ENCODE measurements around the gene GPATCH1.

DNA sequence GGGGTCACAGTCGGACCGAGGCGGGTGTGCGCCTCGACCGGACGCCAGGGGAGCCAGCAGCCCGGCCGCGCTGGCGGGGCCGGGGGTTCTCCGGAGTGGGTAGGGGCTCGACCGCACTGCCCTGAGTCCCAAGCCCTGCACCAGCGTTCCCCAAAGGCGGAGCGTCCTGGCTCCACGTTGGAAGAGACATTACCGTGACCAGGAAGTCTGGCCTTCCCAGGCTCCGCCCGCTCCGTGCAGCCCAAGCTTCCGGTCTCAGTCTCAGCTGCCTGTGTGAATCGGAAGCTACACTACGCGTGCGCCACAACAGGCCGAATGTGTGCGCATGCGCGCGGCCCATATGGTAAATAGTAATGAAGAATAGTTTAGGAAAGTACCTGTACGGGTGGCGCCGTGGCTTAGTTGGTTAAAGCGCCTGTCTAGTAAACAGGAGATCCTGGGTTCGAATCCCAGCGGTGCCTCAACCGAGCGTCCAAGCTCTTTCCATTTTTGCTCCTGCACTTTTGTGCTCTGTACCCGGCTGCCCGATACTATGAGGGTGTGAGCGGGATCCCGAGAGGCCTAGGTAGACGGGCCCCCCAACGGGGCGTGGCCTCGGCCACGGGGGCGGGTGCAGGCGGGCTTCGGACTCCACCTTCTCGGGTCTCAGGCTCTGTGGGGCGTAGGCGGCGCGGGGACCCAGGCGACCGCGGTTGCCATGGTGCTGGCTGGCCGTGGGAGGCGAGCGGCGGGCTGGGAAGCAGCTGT lies 95.9 kb downstream of the GPATCH1 start:
- TF ChIP-seq, protein P1, sequence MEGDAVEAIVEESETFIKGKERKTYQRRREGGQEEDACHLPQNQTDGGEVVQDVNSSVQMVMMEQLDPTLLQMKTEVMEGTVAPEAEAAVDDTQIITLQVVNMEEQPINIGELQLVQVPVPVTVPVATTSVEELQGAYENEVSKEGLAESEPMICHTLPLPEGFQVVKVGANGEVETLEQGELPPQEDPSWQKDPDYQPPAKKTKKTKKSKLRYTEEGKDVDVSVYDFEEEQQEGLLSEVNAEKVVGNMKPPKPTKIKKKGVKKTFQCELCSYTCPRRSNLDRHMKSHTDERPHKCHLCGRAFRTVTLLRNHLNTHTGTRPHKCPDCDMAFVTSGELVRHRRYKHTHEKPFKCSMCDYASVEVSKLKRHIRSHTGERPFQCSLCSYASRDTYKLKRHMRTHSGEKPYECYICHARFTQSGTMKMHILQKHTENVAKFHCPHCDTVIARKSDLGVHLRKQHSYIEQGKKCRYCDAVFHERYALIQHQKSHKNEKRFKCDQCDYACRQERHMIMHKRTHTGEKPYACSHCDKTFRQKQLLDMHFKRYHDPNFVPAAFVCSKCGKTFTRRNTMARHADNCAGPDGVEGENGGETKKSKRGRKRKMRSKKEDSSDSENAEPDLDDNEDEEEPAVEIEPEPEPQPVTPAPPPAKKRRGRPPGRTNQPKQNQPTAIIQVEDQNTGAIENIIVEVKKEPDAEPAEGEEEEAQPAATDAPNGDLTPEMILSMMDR (IDR thresholded peaks at IDR 0.05) = peak in 2 of 3 experiments; percentile 4 to 44
- TF ChIP-seq POLR2AphosphoS5 (IDR thresholded peaks at IDR 0.05) (peak; percentile 94 to 97), POLR2A (IDR thresholded peaks at IDR 0.05; ENCODE audit: low read depth) (peak; percentile 29), EP300 (IDR thresholded peaks at IDR 0.05) (no peak)
